K562 (cell line): ENCODE measurements around the gene PTTG1IP. TPM values are rescaled to one million over a fixed set of nuclear protein-coding genes. Genes with fewer than 3 reads are reported as not detected.

Experiments used
- ATF7 ChIP-seq: fragments of 450-650 bp; IDR thresholded peaks from 2 replicates; pipeline ENCODE4 v1.7.1; 2014; ENCODE audit warnings: mild to moderate bottlenecking, moderate library complexity
- BACH1 ChIP-seq: fragments of 200-800 bp; sonication (Bioruptor generic); IDR thresholded peaks from 2 replicates; pipeline ENCODE4 v1.6.1; 2016; ENCODE audit warnings: missing genetic modification characterization, missing compliant biosample characterization
- CAMTA2 ChIP-seq: fragments of 250-450 bp; sonication (Bioruptor Pico); conservative IDR thresholded peaks from 2 replicates; pipeline ENCODE4 v1.5.1; 2022
- CTCF ChIP-seq, 3 experiments: IDR thresholded peaks in 2 of 3; conservative IDR thresholded peaks in 1 of 3; 2 replicates each; pipeline ENCODE4 v1.5.1; 2011 to 2012; ENCODE audit warnings: low read length in 3 of 3, mild to moderate bottlenecking in 3 of 3, control low read depth in 2 of 3, improper control_type of control experiment in 1 of 3, inconsistent platforms in 1 of 3, low read depth in 1 of 3, mixed read lengths in 1 of 3, moderate library complexity in 1 of 3; ENCODE audit not compliant: insufficient read depth in 2 of 3
- ELK3 ChIP-seq: fragments of 450-650 bp; formaldehyde crosslinking; IDR thresholded peaks from 2 replicates; pipeline ENCODE4 v1.4.0; 2020; ENCODE audit warnings: mild to moderate bottlenecking
- FOXA3 ChIP-seq, 2 experiments: fragments of 450-650 bp in 1 of 2; sonication (generic) in 1 of 2; formaldehyde crosslinking; IDR thresholded peaks in 1 of 2; conservative IDR thresholded peaks in 1 of 2; 2 replicates each; pipeline versions ENCODE4 v1.4.0 to v1.8.0; 2020 to 2022; ENCODE audit warnings: mild to moderate bottlenecking in 2 of 2, missing genetic modification reagents in 1 of 2
- FOXP1 ChIP-seq: sonication (generic); formaldehyde crosslinking; IDR thresholded peaks from 2 replicates; pipeline ENCODE4 v1.8.0; 2022; ENCODE audit warnings: mild to moderate bottlenecking, missing genetic modification reagents
- HSF4 ChIP-seq: fragments of 250-450 bp; sonication (Bioruptor Pico); IDR thresholded peaks from 2 replicates; pipeline ENCODE4 v2.1.2; 2022; ENCODE audit warnings: mild to moderate bottlenecking, moderate library complexity, borderline replicate concordance
- KLF1 ChIP-seq: fragments of 450-650 bp; IDR thresholded peaks from 2 replicates; pipeline ENCODE4 v1.6.1; 2016; ENCODE audit warnings: missing genetic modification characterization, missing compliant biosample characterization
- MNT ChIP-seq, 2 experiments: fragments of 450-650 bp; conservative IDR thresholded peaks; 2 replicates each; pipeline ENCODE4 v1.6.1; 2017; ENCODE audit warnings: mild to moderate bottlenecking in 2 of 2, moderate library complexity in 2 of 2
- PTBP1 ChIP-seq: fragments of 200-400 bp; formaldehyde crosslinking; IDR thresholded peaks from 2 replicates; pipeline ENCODE4 v1.6.1; 2017; ENCODE audit warnings: low read depth, low read length
- RAD21 ChIP-seq, 2 experiments: fragments of 250-450 bp in 1 of 2; fragments of 450-650 bp in 1 of 2; sonication (Bioruptor Pico) in 1 of 2; formaldehyde crosslinking in 1 of 2; IDR thresholded peaks in 1 of 2; conservative IDR thresholded peaks in 1 of 2; 2 replicates each; pipeline versions ENCODE4 v1.4.0 to v1.8.0; 2020 to 2022; ENCODE audit warnings: mild to moderate bottlenecking in 2 of 2, moderate library complexity in 1 of 2
- SAP30 ChIP-seq: fragments of 200-600 bp; sonication (generic); IDR thresholded peaks from 2 replicates; pipeline ENCODE4 v1.6.1; 2012; ENCODE audit warnings: borderline replicate concordance, low read depth, mild to moderate bottlenecking, moderate library complexity, low read length, control low read depth, inconsistent platforms; ENCODE audit not compliant: insufficient read depth, poor library complexity, severe bottlenecking
- SETDB1 ChIP-seq: IDR thresholded peaks from one replicate; pipeline ENCODE4 v1.6.1; 2012; ENCODE audit warnings: low read length, control low read depth, inconsistent platforms
- SMAD1 ChIP-seq: fragments of 150-350 bp; IDR thresholded peaks from 2 replicates; pipeline ENCODE4 v1.6.1; 2014; ENCODE audit warnings: low read length, low read depth; ENCODE audit not compliant: partially characterized antibody
- SRF ChIP-seq, 2 experiments: fragments of 250-450, 450-650 bp in 1 of 2; sonication (Bioruptor Pico) in 1 of 2; sonication (generic) in 1 of 2; formaldehyde crosslinking; IDR thresholded peaks; 2 replicates each; pipeline versions ENCODE4 v1.5.0 to v1.5.1; 2020 to 2022; ENCODE audit warnings: mild to moderate bottlenecking in 1 of 2, missing genetic modification reagents in 1 of 2
- TFAP4 ChIP-seq: sonication (generic); formaldehyde crosslinking; IDR thresholded peaks from 2 replicates; pipeline ENCODE4 v1.8.0; 2022; ENCODE audit warnings: missing genetic modification reagents, mild to moderate bottlenecking, moderate library complexity, borderline replicate concordance
- ZBTB8A ChIP-seq: fragments of 450-650 bp; IDR thresholded peaks from 2 replicates; pipeline ENCODE4 v1.6.1; 2018; ENCODE audit warnings: mild to moderate bottlenecking, moderate library complexity; ENCODE audit not compliant: partially characterized antibody
- ZFX ChIP-seq: sonication (generic); formaldehyde crosslinking; IDR thresholded peaks from 2 replicates; pipeline ENCODE4 v1.8.0; 2022; ENCODE audit warnings: mild to moderate bottlenecking, missing genetic modification reagents, moderate library complexity
- ZNF121 ChIP-seq: sonication (generic); formaldehyde crosslinking; conservative IDR thresholded peaks from 2 replicates; pipeline ENCODE4 v1.8.0; 2022; ENCODE audit warnings: missing genetic modification reagents
- ZNF184 ChIP-seq: sonication (generic); formaldehyde crosslinking; IDR thresholded peaks from 2 replicates; pipeline ENCODE4 v1.5.0; 2020; ENCODE audit warnings: missing genetic modification reagents
- ZNF696 ChIP-seq: fragments of 250-450 bp; sonication (Bioruptor Pico); conservative IDR thresholded peaks from 2 replicates; pipeline ENCODE4 v1.4.0; 2020; ENCODE audit warnings: mild to moderate bottlenecking, moderate library complexity
- polyA plus RNA-seq, 8 experiments: library from polyadenylated mRNA; depleted of rRNA in 4 of 8; stranded (reverse) in 5 of 8; unstranded in 3 of 8; fragments of >200 nt; fragmentation: Nextera tagmentation in 2 of 8; fragmentation: Illumina TruSeq in 1 of 8; extraction: Ambion mirVana in 2 of 8; extraction: Trizol in 1 of 8; gene quantifications; 2 replicates each; pipeline versions ENCODE4 v1.2.1 to v1.2.3, GENCODE V29; 2011 to 2014; ENCODE audit warnings: inconsistent platforms in 1 of 8, missing spikeins in 1 of 8
- total RNA-seq, 7 experiments: library from RNA; depleted of rRNA in 6 of 7; stranded (reverse); fragments of >200 nt in 6 of 7; fragmentation: Illumina TruSeq in 2 of 7; extraction: Trizol in 2 of 7; gene quantifications; 2 replicates each; pipeline versions ENCODE4 v1.2.1 to v1.2.3, GENCODE V29; 2011 to 2021; ENCODE audit warnings: low replicate concordance in 1 of 7

PTTG1IP gene
- total and polyA plus RNA-seq, 9 of the 15 experiments (the other 6 are each of a cell fraction or from before 2014, with no cell fraction given) = 5.0 to 99.3 (median 82.4) TPM

- TF ChIP-seq ELK3 (CRISPR knock-in tag) = no peak
- TF ChIP-seq ZNF184 = no peak
- TF ChIP-seq HSF4 (CRISPR knock-in tag) = no peak
- no peak for TF ChIP-seq FOXP1 (CRISPR knock-in tag)
- TF ChIP-seq SMAD1 = no peak
- no peak for TF ChIP-seq ZNF696 (CRISPR knock-in tag)
- TF ChIP-seq RAD21 (CRISPR knock-in tag; conservative IDR thresholded peaks at IDR 0.05 in 1 of 2, IDR thresholded peaks at IDR 0.05 in 1 of 2) = no peak
- TF ChIP-seq SRF (CRISPR knock-in tag; IDR thresholded peaks at IDR 0.05) = no peak
- no peak for TF ChIP-seq CTCF (IDR thresholded peaks at IDR 0.05 in 2 of 3, conservative IDR thresholded peaks at IDR 0.05 in 1 of 3; ENCODE audit: insufficient read depth in 2 of 3, low read depth in 1 of 3, low read length in 3 of 3)
- TF ChIP-seq BACH1 = no peak
- TF ChIP-seq ZFX = peak; percentile 43
- no peak for TF ChIP-seq SAP30
- TF ChIP-seq ZNF121 (CRISPR knock-in tag) = no peak
- peak; percentile 36; the same call in 1 of the 2 replicates for TF ChIP-seq TFAP4
- TF ChIP-seq FOXA3 (CRISPR knock-in tag; conservative IDR thresholded peaks at IDR 0.05 in 1 of 2, IDR thresholded peaks at IDR 0.05 in 1 of 2) = peak in 1 of 2 experiments; percentile 14; a peak in 1 of 4 replicates
- TF ChIP-seq PTBP1 = no peak
- TF ChIP-seq ZBTB8A = no peak
- TF ChIP-seq KLF1 = 0 out of 2 replicates have a peak, but pooled peaks have one; percentile 18
- TF ChIP-seq ATF7 = peak; percentile 31; the same call in 1 of the 2 replicates
- TF ChIP-seq CAMTA2 (CRISPR knock-in tag) = no peak
- no peak for TF ChIP-seq SETDB1
- peak in 1 of 2 experiments; percentile 81 for TF ChIP-seq MNT (conservative IDR thresholded peaks at IDR 0.05)
Observed at GRCh38 chr21:44897326-44898010, 24.0 kb upstream of the PTTG1IP start (continued).
